SK-N-SH (cell line): ENCODE results near the gene SLC52A3.
"Not testable (repeated sequence)": the region's sequence is repeated elsewhere in the genome, so short reads cannot be mapped to it uniquely, and the experiment has no call there.

ENCODE experiments used
- JUND ChIP-seq: IDR thresholded peaks from 2 replicates; pipeline ENCODE4 v1.4.0; 2012
- POLR2AphosphoS5 ChIP-seq: IDR thresholded peaks from 2 replicates; pipeline ENCODE4 v1.6.1; 2012; ENCODE audit warnings: low read depth, low read length
- RAD21 ChIP-seq: IDR thresholded peaks from 2 replicates; pipeline ENCODE4 v1.6.1; 2012; ENCODE audit warnings: mild to moderate bottlenecking, low read length
- TCF12 ChIP-seq: IDR thresholded peaks from 2 replicates; pipeline ENCODE4 v1.4.0; 2012
- TF ChIP-seq, protein P1 (sequence below): IDR thresholded peaks from 2 replicates; pipeline ENCODE4 v1.4.0; 2012; ENCODE audit warnings: low read depth
- TF ChIP-seq, protein P2 (sequence below): fragments of 200-600 bp; sonication (generic); IDR thresholded peaks from 2 replicates; pipeline ENCODE4 v1.6.1; 2017; ENCODE audit warnings: antibody characterized with exemption, mild to moderate bottlenecking, moderate library complexity

DNA sequence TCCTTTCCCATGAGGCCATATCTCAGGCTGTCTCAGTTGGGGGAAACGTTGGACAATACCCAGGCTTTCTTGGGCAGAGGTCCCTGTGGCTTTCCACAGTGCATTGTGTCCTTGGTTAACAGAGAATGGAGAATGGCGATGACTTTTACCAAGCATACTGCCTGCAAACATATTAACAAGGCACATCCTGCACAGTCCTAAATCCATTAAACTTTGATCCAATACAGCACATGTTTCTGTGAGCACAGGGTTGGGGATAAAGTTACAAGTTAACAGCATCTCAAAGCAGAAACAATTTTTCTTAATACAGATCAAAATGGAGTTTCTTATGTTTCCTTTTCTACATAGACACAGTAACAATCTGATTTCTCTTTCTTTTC lies 44.1 kb upstream of the SLC52A3 start:
- TF ChIP-seq, protein P1, sequence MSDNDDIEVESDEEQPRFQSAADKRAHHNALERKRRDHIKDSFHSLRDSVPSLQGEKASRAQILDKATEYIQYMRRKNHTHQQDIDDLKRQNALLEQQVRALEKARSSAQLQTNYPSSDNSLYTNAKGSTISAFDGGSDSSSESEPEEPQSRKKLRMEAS: not testable (repeated sequence)
- TF ChIP-seq POLR2AphosphoS5, JUND, TCF12, RAD21: not testable (repeated sequence)
- TF ChIP-seq, protein P2, sequence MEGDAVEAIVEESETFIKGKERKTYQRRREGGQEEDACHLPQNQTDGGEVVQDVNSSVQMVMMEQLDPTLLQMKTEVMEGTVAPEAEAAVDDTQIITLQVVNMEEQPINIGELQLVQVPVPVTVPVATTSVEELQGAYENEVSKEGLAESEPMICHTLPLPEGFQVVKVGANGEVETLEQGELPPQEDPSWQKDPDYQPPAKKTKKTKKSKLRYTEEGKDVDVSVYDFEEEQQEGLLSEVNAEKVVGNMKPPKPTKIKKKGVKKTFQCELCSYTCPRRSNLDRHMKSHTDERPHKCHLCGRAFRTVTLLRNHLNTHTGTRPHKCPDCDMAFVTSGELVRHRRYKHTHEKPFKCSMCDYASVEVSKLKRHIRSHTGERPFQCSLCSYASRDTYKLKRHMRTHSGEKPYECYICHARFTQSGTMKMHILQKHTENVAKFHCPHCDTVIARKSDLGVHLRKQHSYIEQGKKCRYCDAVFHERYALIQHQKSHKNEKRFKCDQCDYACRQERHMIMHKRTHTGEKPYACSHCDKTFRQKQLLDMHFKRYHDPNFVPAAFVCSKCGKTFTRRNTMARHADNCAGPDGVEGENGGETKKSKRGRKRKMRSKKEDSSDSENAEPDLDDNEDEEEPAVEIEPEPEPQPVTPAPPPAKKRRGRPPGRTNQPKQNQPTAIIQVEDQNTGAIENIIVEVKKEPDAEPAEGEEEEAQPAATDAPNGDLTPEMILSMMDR: not testable (repeated sequence)
